Right cardiac atrium (tissue), 5 donors: ENCODE results near the gene ERV3-1. TPM values are rescaled to one million over a fixed set of nuclear protein-coding genes. Genes with fewer than 3 reads are reported as not detected.
"Not testable (repeated sequence)": the region's sequence is repeated elsewhere in the genome, so short reads cannot be mapped to it uniquely, and the experiment has no call there.

Experiments used
- ATAC-seq, 2 donors: fragments of 200-7000 bp; cut with Tn5 transposase; one replicate each; pipeline versions ENCODE4 v1.8.0 to v1.9.1; 2020; ENCODE audit warnings: moderate library complexity in 2 of 2, mild to moderate bottlenecking in 1 of 2
- DNase-seq, 3 donors: peaks; one replicate each; pipeline ENCODE4 v3.0.0-alpha.2; 2020
- H3K27ac ChIP-seq: one replicate; pipeline ENCODE4 v1.5.1; 2013; ENCODE audit warnings: mild to moderate bottlenecking, low read length, control low read depth, moderate library complexity
- H3K27me3 ChIP-seq: one replicate; pipeline ENCODE4 v1.6.1; 2013; ENCODE audit not compliant: control insufficient read depth, insufficient read depth
- H3K4me1 ChIP-seq: one replicate; pipeline ENCODE4 v1.6.1; 2013; ENCODE audit warnings: low read length; ENCODE audit not compliant: control insufficient read depth, insufficient read depth
- H3K4me3 ChIP-seq: one replicate; pipeline ENCODE4 v1.5.1; 2013; ENCODE audit warnings: low read length, control low read depth
- H3K9me3 ChIP-seq: one replicate; pipeline ENCODE4 v1.6.1; 2013; ENCODE audit warnings: low read length; ENCODE audit not compliant: control insufficient read depth
- WGBS: extraction: QIAGEN DNeasy Blood & Tissue Kit; methylation state at CpG from one replicate; pipeline ENCODE4 v1.1.7; 2013; 5-methylcytosine and 5-hydroxymethylcytosine counted together
- intact Hi-C, 4 donors: fragments of 100-400 bp; cut with DNase I; formaldehyde crosslinking; loops; one replicate each; pipeline versions ENCODE4 v1.11.0 to v1.14.0; 2022 to 2023
- polyA plus RNA-seq: library from polyadenylated mRNA; stranded (reverse); fragments of 200-250 nt; gene quantifications from one replicate; pipeline ENCODE4 v1.2.3, GENCODE V29; 2013
- total RNA-seq, 4 donors: library from RNA; stranded (reverse); fragmentation: NEBNext Ultra II Directional; extraction: Animal tissue kit (Norgen Biotek cat#: 25700); gene quantifications; one replicate each; pipeline ENCODE4 v1.2.1, GENCODE V29; 2021
- donor health status: healthy with polysubstance abuse.
- donor health status: DM: no; HTN: yes; CAD: no.
- donor health status: DM: no; HTN: no; CAD: no.
- donor health status: DM: no; HTN: yes; CAD: no; lungs with severe emphysema.
- donor health status: DM: yes; HTN: yes; CAD: no.

Gene ERV3-1
- total and polyA plus RNA-seq, 5 donors = 4.0 to 11.8 (median 7.6) TPM

DNA sequence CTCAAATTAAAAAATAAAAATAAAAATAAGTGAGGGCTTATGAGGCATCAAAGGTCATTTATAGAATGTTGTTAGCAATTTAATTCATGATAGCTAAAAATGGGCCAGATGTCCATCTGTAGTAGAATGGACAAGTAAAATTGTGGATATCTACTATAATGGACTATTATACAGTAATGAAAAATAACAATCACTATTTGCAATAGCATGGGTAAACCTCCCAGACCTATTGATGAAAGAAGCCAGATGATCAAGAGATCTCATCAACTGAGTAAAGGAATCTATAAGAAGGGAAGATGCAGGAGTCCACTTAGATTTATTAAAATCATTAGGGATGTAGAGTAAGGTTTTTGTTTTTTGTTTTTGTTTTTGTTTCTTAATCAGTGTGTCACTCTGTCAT lies 29.0 kb upstream of the ERV3-1 start:
- H3K27ac ChIP-seq, H3K9me3 ChIP-seq, ATAC-seq, intact Hi-C loops, DNase-seq, H3K4me1 ChIP-seq, H3K4me3 ChIP-seq, H3K27me3 ChIP-seq: not testable (repeated sequence)

- H3K4me1 ChIP-seq, H3K27ac ChIP-seq, intact Hi-C loops, DNase-seq, H3K4me3 ChIP-seq, ATAC-seq, H3K9me3 ChIP-seq, H3K27me3 ChIP-seq: not testable (repeated sequence)
- WGBS = 66% methylated on average over 9 of the region's 10 CpGs
These were observed 27.8 kb upstream of the ERV3-1 start for GRCh38 chr7:65034120-65034782.

DNA sequence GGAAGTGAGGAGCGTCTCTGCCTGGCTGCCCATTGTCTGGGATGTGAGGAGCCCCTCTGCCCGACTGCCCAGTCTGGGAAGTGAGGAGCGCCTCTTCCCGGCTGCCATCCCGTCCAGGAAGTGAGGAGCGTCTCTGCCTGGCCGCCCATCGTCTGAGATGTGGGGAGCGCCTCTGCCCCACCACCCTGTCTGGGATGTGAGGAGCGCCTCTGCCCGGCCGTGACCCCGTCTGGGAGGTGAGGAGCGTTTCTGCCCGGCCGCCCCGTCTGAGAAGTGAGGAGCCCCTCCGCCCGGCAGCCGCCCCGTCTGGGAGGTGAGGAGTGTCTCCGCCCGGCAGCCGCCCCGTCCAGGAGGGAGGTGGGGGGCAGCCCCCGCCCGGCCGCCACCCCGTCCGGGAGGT lies 26.9 kb upstream of the ERV3-1 start:
- ATAC-seq, intact Hi-C loops, DNase-seq, H3K4me3 ChIP-seq, H3K27ac ChIP-seq, H3K4me1 ChIP-seq, H3K9me3 ChIP-seq, H3K27me3 ChIP-seq: not testable (repeated sequence)
- 95% methylated on average over 30 of the region's 30 CpGs for WGBS

DNA sequence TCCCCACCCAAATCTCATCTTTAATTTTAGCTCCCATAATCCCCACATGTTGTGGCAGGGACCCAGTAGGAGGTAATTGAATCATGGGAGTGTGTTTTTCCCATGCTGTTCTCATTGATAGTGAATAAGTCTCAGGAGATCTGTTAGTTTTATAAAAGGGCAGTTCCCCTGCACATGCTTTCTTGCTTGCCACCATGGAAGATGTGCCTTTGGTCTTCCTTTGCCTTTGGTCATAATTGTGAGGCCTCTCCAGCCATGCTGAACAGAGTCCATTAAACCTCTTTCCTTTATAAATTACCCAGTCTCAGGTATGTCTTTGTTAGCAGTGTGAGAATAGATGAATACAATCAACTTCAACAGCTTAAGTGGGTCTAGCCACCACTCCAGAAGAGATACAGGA lies 18.5 kb upstream of the ERV3-1 start:
- intact Hi-C loops, DNase-seq, H3K27me3 ChIP-seq, ATAC-seq, H3K4me1 ChIP-seq, H3K27ac ChIP-seq, H3K9me3 ChIP-seq, H3K4me3 ChIP-seq: not testable (repeated sequence)

DNA sequence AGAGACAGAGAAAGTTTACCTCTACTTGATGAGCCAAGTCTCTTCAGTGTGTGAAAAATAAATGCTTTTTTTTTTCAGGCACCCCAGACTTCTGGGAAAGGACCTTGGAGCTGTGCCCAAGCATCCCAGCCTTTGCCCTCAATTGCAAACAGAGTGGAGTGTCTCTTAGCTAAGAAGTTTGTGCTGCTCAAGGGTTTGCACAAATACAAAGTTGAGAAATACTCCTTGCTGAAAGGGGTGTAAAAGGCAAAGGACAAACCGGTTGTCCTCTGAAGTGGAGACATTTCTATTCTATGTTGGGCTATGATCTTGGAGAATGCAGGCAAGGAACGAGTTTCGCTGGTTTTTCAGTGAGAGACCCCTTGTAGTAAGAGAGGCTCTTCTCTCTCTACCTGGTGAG lies 14.5 kb upstream of the ERV3-1 start:
- WGBS = 85% methylated on average over 2 of the region's 3 CpGs
- H3K9me3 ChIP-seq, H3K27me3 ChIP-seq, H3K4me3 ChIP-seq, H3K27ac ChIP-seq, H3K4me1 ChIP-seq, intact Hi-C loops, ATAC-seq: not testable (repeated sequence)
- DNase-seq = peak; percentile 41 to 69 (median 51)

- H3K4me1 ChIP-seq, H3K27ac ChIP-seq, H3K9me3 ChIP-seq, H3K27me3 ChIP-seq, ATAC-seq, DNase-seq, H3K4me3 ChIP-seq, intact Hi-C loops: not testable (repeated sequence)
- 91% methylated on average over 7 of the region's 7 CpGs for WGBS
These were observed 3.4 kb upstream of the ERV3-1 start for GRCh38 chr7:65009881-65010280.

DNA sequence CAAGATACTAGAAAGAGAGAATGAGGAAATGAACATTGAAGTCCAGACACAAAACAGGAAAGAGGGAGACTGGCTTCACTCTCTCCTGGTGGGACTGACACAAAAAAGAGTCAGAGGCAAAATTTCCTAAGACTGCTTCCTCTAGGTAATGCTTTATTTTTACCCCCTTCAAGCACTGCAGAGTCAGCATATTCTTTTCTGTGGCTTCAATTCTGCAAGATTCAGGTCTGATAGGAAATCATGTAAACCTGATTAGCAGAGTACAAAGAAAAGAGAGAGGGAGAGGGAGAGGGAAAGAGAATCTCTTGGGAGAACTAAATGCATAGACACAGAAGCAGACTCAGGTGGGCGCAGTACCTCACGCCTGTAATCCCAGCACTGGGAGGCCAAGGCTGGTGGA lies 2.9 kb upstream of the ERV3-1 start:
- WGBS = 94% methylated on average over 2 of the region's 2 CpGs
- H3K27ac ChIP-seq, DNase-seq, ATAC-seq, H3K4me3 ChIP-seq, intact Hi-C loops, H3K9me3 ChIP-seq, H3K27me3 ChIP-seq, H3K4me1 ChIP-seq: not testable (repeated sequence)

GRCh38 chr7:65007036-65007435 lies 549 bp upstream of the ERV3-1 start:
- WGBS = 59% methylated on average over 4 of the region's 4 CpGs
- H3K27ac ChIP-seq, H3K4me1 ChIP-seq, DNase-seq, H3K4me3 ChIP-seq, H3K9me3 ChIP-seq, intact Hi-C loops, H3K27me3 ChIP-seq, ATAC-seq: not testable (repeated sequence)

GRCh38 chr7:65004575-65004974 lies 1.9 kb downstream of the ERV3-1 start:
- ATAC-seq (no peak), DNase-seq (no peak)
- WGBS = 79% methylated on average over 1 of the region's 1 CpG
- Histone ChIP-seq H3K4me3 (no peak overlapping the region), H3K9me3 (no peaks in the 10 kb centered on the region), H3K27me3 (no peaks in the 10 kb centered on the region), H3K4me1 (peaks cover 2% of the 10 kb centered on the region), H3K27ac (no peak overlapping the region)
- intact Hi-C loops = no loop called here

- intact Hi-C loops = no loop called here
- Histone ChIP-seq H3K4me1 (peaks cover 2% of the 10 kb centered on the region), H3K4me3 (no peak overlapping the region), H3K27ac (no peak overlapping the region), H3K9me3 (no peaks in the 10 kb centered on the region), H3K27me3 (no peaks in the 10 kb centered on the region)
- no peak for ATAC-seq
- 97% methylated on average over 2 of the region's 2 CpGs for WGBS
- no peak for DNase-seq
These were observed 3.4 kb downstream of the ERV3-1 start for GRCh38 chr7:65002972-65003585.

DNA sequence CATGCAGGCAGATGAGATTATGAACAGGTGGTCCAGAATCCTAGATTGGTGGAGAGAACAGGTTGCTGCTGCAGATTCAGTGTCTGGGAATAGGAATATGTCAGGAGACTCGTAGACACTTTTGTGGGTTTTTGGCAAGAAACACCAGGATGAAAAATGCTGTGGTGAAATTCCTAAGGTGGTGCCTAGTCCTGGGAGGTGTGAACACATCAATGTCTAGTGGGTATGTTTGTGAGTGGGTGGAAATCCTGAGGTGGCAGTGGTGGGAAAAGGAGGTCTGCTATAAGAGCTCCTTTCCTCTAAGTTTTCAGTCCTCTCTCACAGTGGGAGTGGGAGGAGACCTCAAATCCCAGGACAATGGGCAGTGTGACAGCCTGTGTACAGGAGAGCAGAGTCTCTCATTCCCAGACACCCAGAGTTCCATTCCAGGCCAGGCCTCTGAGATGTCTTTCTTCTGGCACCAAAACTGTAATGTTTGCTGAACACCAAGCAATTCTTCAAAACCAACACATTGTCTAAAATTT lies 5.1 kb downstream of the ERV3-1 start:
- Histone ChIP-seq H3K27ac (no peak overlapping the region), H3K4me1 (peaks cover 5% of the 10 kb centered on the region), H3K4me3 (no peak overlapping the region), H3K27me3 (no peaks in the 10 kb centered on the region), H3K9me3 (no peaks in the 10 kb centered on the region)
- DNase-seq = no peak
- intact Hi-C loops = no loop called here
- 0% methylated on average over 1 of the region's 1 CpG for WGBS
- no peak for ATAC-seq
